Fibroblast of the conjunctiva (primary cell): ENCODE results near the gene PNPLA5.

Source experiments
- DNase-seq: peaks from one replicate; pipeline ENCODE4 v3.0.0-alpha.2; 2010; ENCODE audit warnings: low read depth

PNPLA5 gene

GRCh38 chr22:43854786-43855271 lies 37.0 kb downstream of the PNPLA5 start:
- no peak for DNase-seq

- DNase-seq, result no peak
Measured at GRCh38 chr22:43854121-43854785, 37.6 kb downstream of the PNPLA5 start.

GRCh38 chr22:43853328-43853931 lies 38.4 kb downstream of the PNPLA5 start:
- no peak for DNase-seq

- DNase-seq, result no peak
Measured at GRCh38 chr22:43852573-43853327, 39.1 kb downstream of the PNPLA5 start.

- DNase-seq, result no peak
Measured at GRCh38 chr22:43851979-43852307, 39.9 kb downstream of the PNPLA5 start.

- DNase-seq, result no peak
Measured at GRCh38 chr22:43851058-43851978, 40.5 kb downstream of the PNPLA5 start.

- DNase-seq, result no peak
Measured at GRCh38 chr22:43850529-43850928, 41.3 kb downstream of the PNPLA5 start.

- no peak for DNase-seq
Measured at GRCh38 chr22:43849731-43850130, 42.1 kb downstream of the PNPLA5 start.

- DNase-seq, result no peak
Measured at GRCh38 chr22:43848366-43849171, 43.2 kb downstream of the PNPLA5 start.

GRCh38 chr22:43847376-43848289 lies 44.2 kb downstream of the PNPLA5 start:
- no peak for DNase-seq

GRCh38 chr22:43846966-43847365 lies 44.8 kb downstream of the PNPLA5 start:
- no peak for DNase-seq

GRCh38 chr22:43845981-43846380 lies 45.8 kb downstream of the PNPLA5 start:
- no peak for DNase-seq

GRCh38 chr22:43844560-43845545 lies 47.0 kb downstream of the PNPLA5 start:
- no peak for DNase-seq

GRCh38 chr22:43843783-43844530 lies 47.9 kb downstream of the PNPLA5 start:
- DNase-seq, result no peak

- DNase-seq, result no peak
Measured at GRCh38 chr22:43841742-43842141, 50.1 kb downstream of the PNPLA5 start.

- DNase-seq, result no peak
Measured at GRCh38 chr22:43840851-43841250, 51.0 kb downstream of the PNPLA5 start.

- no peak for DNase-seq
Measured at GRCh38 chr22:43840431-43840830, 51.4 kb downstream of the PNPLA5 start.

GRCh38 chr22:43839781-43840180 lies 52.0 kb downstream of the PNPLA5 start:
- DNase-seq, result no peak
